Uterus (tissue), 4 donors: ENCODE data around the gene DDX51. TPM values are rescaled to one million over a fixed set of nuclear protein-coding genes. Genes with fewer than 3 reads are reported as not detected.

Source experiments
- DNase-seq, 2 donors: peaks; one replicate each; pipeline ENCODE4 v3.0.0-alpha.2; 2019 to 2020
- H3K27ac ChIP-seq, 2 donors: fragments of 200-600 bp; sonication (generic); 1 replicate in 1 of 2; 2 replicates in 1 of 2; pipeline ENCODE4 v1.5.1; 2016 to 2018
- H3K27me3 ChIP-seq, 2 donors: fragments of 200-600 bp; sonication (generic); one replicate each; pipeline ENCODE4 v1.5.1; 2018 to 2019; ENCODE audit warnings: control low read depth in 1 of 2
- H3K36me3 ChIP-seq, 2 donors: fragments of 200-600 bp; sonication (generic); one replicate each; pipeline ENCODE4 v1.5.1; 2019; ENCODE audit warnings: control low read depth in 1 of 2
- H3K4me1 ChIP-seq, 2 donors: fragments of 200-600 bp; sonication (generic); one replicate each; pipeline ENCODE4 v1.5.1; 2018 to 2019; ENCODE audit warnings: control low read depth in 1 of 2
- H3K4me3 ChIP-seq, 2 donors: fragments of 200-600 bp; sonication (generic); 1 replicate in 1 of 2; 2 replicates in 1 of 2; pipeline ENCODE4 v1.5.1; 2018 to 2019; ENCODE audit warnings: mild to moderate bottlenecking in 1 of 2
- H3K9me3 ChIP-seq, 2 donors: fragments of 200-600 bp; sonication (generic); one replicate each; pipeline ENCODE4 v1.5.1; 2019; ENCODE audit warnings: control low read depth in 1 of 2
- POLR2A ChIP-seq, 2 donors: fragments of 450-650 bp; IDR thresholded peaks; one replicate each; pipeline ENCODE4 v1.6.1; 2016; ENCODE audit warnings: antibody characterized with exemption in 2 of 2, mild to moderate bottlenecking in 1 of 2, moderate library complexity in 1 of 2
- intact Hi-C: fragments of 100-400 bp; cut with DNase I; formaldehyde crosslinking; loops from one replicate; pipeline ENCODE4 v1.15.1; 2023; ENCODE audit warnings: low total_unique reads
- total RNA-seq, 4 donors: library from RNA; depleted of rRNA in 3 of 4; stranded (reverse); fragments of >200 nt in 3 of 4; gene quantifications; one replicate each; pipeline versions ENCODE4 v1.1.0 to v1.2.4, GENCODE V29; 2014 to 2023
- TF ChIP-seq, protein P1 (sequence below), 4 experiments: fragments of 200-600 bp in 2 of 4; fragments of 450-650 bp in 2 of 4; sonication (generic) in 2 of 4; IDR thresholded peaks; one replicate each; pipeline ENCODE4 v1.5.1; 2016 to 2019; ENCODE audit warnings: antibody characterized with exemption in 4 of 4, mild to moderate bottlenecking in 2 of 4, moderate library complexity in 1 of 4
- donor health status: DM: yes; HTN: yes; CAD: no.

The DDX51 gene
- total RNA-seq, 4 donors from 2014 or later: 7.9 to 53.3 (median 16.6) TPM

- Histone ChIP-seq H3K27ac (no peak overlapping the region), H3K4me3 (no peak overlapping the region), H3K9me3 (no peaks in the 10 kb centered on the region), H3K27me3 (no peaks in the 10 kb centered on the region), H3K4me1 (peaks cover 0 to 9% of the 10 kb centered on the region in 2 donors), H3K36me3 (no peaks in the 10 kb centered on the region)
- TF ChIP-seq, protein P1, sequence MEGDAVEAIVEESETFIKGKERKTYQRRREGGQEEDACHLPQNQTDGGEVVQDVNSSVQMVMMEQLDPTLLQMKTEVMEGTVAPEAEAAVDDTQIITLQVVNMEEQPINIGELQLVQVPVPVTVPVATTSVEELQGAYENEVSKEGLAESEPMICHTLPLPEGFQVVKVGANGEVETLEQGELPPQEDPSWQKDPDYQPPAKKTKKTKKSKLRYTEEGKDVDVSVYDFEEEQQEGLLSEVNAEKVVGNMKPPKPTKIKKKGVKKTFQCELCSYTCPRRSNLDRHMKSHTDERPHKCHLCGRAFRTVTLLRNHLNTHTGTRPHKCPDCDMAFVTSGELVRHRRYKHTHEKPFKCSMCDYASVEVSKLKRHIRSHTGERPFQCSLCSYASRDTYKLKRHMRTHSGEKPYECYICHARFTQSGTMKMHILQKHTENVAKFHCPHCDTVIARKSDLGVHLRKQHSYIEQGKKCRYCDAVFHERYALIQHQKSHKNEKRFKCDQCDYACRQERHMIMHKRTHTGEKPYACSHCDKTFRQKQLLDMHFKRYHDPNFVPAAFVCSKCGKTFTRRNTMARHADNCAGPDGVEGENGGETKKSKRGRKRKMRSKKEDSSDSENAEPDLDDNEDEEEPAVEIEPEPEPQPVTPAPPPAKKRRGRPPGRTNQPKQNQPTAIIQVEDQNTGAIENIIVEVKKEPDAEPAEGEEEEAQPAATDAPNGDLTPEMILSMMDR (IDR thresholded peaks at IDR 0.05): no peak
- no peak for TF ChIP-seq POLR2A (IDR thresholded peaks at IDR 0.05)
- intact Hi-C loops: no loop called here
- no peak for DNase-seq
Observed at GRCh38 chr12:132154941-132155770, 11.0 kb upstream of the DDX51 start.

DNA sequence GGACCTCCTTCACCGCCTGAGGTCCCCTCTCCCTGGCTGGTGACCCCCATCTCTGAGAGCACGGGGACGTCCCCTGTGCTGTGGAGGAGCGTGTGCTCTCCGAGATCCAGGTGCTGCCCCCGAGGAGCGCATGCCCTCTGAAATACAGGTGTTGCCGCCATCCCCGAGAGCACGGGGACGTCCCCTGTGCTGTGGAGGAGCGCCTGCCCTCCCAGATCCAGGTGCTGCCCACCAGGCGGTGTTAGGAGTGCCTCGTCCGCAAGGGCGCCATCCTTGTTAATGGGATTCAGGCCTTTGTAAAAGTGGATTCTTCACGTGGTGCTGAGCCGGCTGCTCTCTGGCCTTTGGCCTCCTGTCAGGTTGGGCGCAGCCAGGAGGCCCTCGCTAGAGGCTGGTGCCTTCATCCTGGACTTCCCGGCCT, 10.2 kb upstream of the DDX51 start:
- Histone ChIP-seq H3K36me3 (no peaks in the 10 kb centered on the region), H3K9me3 (no peaks in the 10 kb centered on the region), H3K27me3 (no peaks in the 10 kb centered on the region), H3K4me1 (peaks cover 0 to 9% of the 10 kb centered on the region in 2 donors), H3K27ac (no peak overlapping the region), H3K4me3 (no peak overlapping the region)
- intact Hi-C loops: no loop called here
- no peak for DNase-seq
- TF ChIP-seq POLR2A (IDR thresholded peaks at IDR 0.05): no peak
- TF ChIP-seq, protein P1 (IDR thresholded peaks at IDR 0.05): no peak

- Histone ChIP-seq H3K9me3 (no peaks in the 10 kb centered on the region), H3K27me3 (no peaks in the 10 kb centered on the region), H3K36me3 (no peaks in the 10 kb centered on the region), H3K4me3 (no peak overlapping the region), H3K27ac (no peak overlapping the region), H3K4me1 (peaks cover 0 to 9% of the 10 kb centered on the region in 2 donors)
- DNase-seq: peak; percentile 41 to 60
- TF ChIP-seq POLR2A (IDR thresholded peaks at IDR 0.05): no peak
- TF ChIP-seq, protein P1 (IDR thresholded peaks at IDR 0.05): peak; percentile 88 to 90 (median 89)
- intact Hi-C loops: no loop called here
Observed at GRCh38 chr12:132153501-132154340, 9.6 kb upstream of the DDX51 start.

- intact Hi-C loops: no loop called here
- DNase-seq: no peak
- Histone ChIP-seq H3K36me3 (no peaks in the 10 kb centered on the region), H3K4me1 (peaks cover 0 to 9% of the 10 kb centered on the region in 2 donors), H3K27ac (no peak overlapping the region), H3K27me3 (no peaks in the 10 kb centered on the region), H3K9me3 (no peaks in the 10 kb centered on the region), H3K4me3 (no peak overlapping the region)
- TF ChIP-seq, protein P1 (IDR thresholded peaks at IDR 0.05): no peak
- TF ChIP-seq POLR2A (IDR thresholded peaks at IDR 0.05): no peak
Observed at GRCh38 chr12:132152953-132153352, 8.8 kb upstream of the DDX51 start.

GRCh38 chr12:132152411-132152821, 8.3 kb upstream of the DDX51 start:
- DNase-seq: no peak
- H3K36me3 ChIP-seq: no peaks in the 10 kb centered on the region
- intact Hi-C loops: no loop called here

More at GRCh38 chr12:132152411-132152821, 8.3 kb upstream of the DDX51 start:
- peaks cover 0 to 9% of the 10 kb centered on the region in 2 donors for H3K4me1 ChIP-seq
- TF ChIP-seq, protein P1 (IDR thresholded peaks at IDR 0.05): no peak
- no peak for TF ChIP-seq POLR2A (IDR thresholded peaks at IDR 0.05)
- no peak overlapping the region for H3K4me3 ChIP-seq
- no peaks in the 10 kb centered on the region for H3K9me3 ChIP-seq
- H3K27ac ChIP-seq: no peak overlapping the region
- no peaks in the 10 kb centered on the region for H3K27me3 ChIP-seq
